ENCODE results near the gene DAPP1. TPM values are rescaled to one million over a fixed set of nuclear protein-coding genes. Genes with fewer than 3 reads are reported as not detected.
A peak's percentile ranks its signal among the peaks of the same experiment; 100 is the strongest.

Gene DAPP1
- total RNA-seq, 1 donor from 2014 or later = 15.1 TPM

GRCh38 chr4:99876946-99877345 is 60.3 kb downstream of the DAPP1 start:
- intact Hi-C loops (cut with DNase I) = no loop called here
- no peaks in the 10 kb centered on the region for H3K9me3 ChIP-seq
- H3K27ac ChIP-seq = no peak overlapping the region
- H3K4me1 ChIP-seq = no peaks in the 10 kb centered on the region
- no peak for DNase-seq
- no peak for ATAC-seq
- H3K4me3 ChIP-seq = no peak overlapping the region
- TF ChIP-seq CTCF (IDR thresholded peaks at IDR 0.05) = no peak
- peaks cover 48% of the 10 kb centered on the region for H3K36me3 ChIP-seq
- no peaks in the 10 kb centered on the region for H3K27me3 ChIP-seq (ENCODE audit: low read depth)

GRCh38 chr4:99878604-99879003 is 62.0 kb downstream of the DAPP1 start:
- Histone ChIP-seq H3K4me1 (no peaks in the 10 kb centered on the region), H3K27me3 (ENCODE audit: low read depth) (no peaks in the 10 kb centered on the region), H3K4me3 (no peak overlapping the region), H3K27ac (no peak overlapping the region), H3K9me3 (no peaks in the 10 kb centered on the region), H3K36me3 (peaks cover 60% of the 10 kb centered on the region)
- ATAC-seq (no peak), DNase-seq (no peak)
- no peak for TF ChIP-seq CTCF (IDR thresholded peaks at IDR 0.05)
- intact Hi-C loops (cut with DNase I) = no loop called here

- DNase-seq (no peak), ATAC-seq (no peak)
- TF ChIP-seq CTCF (IDR thresholded peaks at IDR 0.05) = no peak
- intact Hi-C loops (cut with DNase I) = no loop called here
- H3K4me1 ChIP-seq = no peaks in the 10 kb centered on the region
- H3K36me3 ChIP-seq = peaks cover 68% of the 10 kb centered on the region
- H3K27me3 ChIP-seq (ENCODE audit: low read depth) = no peaks in the 10 kb centered on the region
- no peak overlapping the region for H3K4me3 ChIP-seq
- no peaks in the 10 kb centered on the region for H3K9me3 ChIP-seq
- H3K27ac ChIP-seq = no peak overlapping the region
Measured at GRCh38 chr4:99879458-99879857, 62.8 kb downstream of the DAPP1 start.

- DNase-seq (no peak), ATAC-seq (no peak)
- Histone ChIP-seq H3K27me3 (ENCODE audit: low read depth) (no peaks in the 10 kb centered on the region), H3K4me3 (no peak overlapping the region), H3K9me3 (no peaks in the 10 kb centered on the region), H3K4me1 (no peaks in the 10 kb centered on the region), H3K27ac (no peak overlapping the region), H3K36me3 (peaks cover 80% of the 10 kb centered on the region)
- intact Hi-C loops (cut with DNase I) = no loop called here
- TF ChIP-seq CTCF (IDR thresholded peaks at IDR 0.05) = peak; percentile 39
Measured at GRCh38 chr4:99885063-99885664, 68.5 kb downstream of the DAPP1 start.

GRCh38 chr4:99885687-99886086 is 69.1 kb downstream of the DAPP1 start:
- no peak for ATAC-seq
- Histone ChIP-seq H3K27ac (no peak overlapping the region), H3K27me3 (ENCODE audit: low read depth) (no peaks in the 10 kb centered on the region), H3K9me3 (no peaks in the 10 kb centered on the region), H3K36me3 (peaks cover 75% of the 10 kb centered on the region), H3K4me3 (no peak overlapping the region), H3K4me1 (no peaks in the 10 kb centered on the region)
- intact Hi-C loops (cut with DNase I) = no loop called here
- TF ChIP-seq CTCF (IDR thresholded peaks at IDR 0.05) = no peak
- DNase-seq = no peak

All from lower lobe of right lung (tissue), 2 donors.